ENCODE results near the gene IGLL5.

The IGLL5 gene

DNA sequence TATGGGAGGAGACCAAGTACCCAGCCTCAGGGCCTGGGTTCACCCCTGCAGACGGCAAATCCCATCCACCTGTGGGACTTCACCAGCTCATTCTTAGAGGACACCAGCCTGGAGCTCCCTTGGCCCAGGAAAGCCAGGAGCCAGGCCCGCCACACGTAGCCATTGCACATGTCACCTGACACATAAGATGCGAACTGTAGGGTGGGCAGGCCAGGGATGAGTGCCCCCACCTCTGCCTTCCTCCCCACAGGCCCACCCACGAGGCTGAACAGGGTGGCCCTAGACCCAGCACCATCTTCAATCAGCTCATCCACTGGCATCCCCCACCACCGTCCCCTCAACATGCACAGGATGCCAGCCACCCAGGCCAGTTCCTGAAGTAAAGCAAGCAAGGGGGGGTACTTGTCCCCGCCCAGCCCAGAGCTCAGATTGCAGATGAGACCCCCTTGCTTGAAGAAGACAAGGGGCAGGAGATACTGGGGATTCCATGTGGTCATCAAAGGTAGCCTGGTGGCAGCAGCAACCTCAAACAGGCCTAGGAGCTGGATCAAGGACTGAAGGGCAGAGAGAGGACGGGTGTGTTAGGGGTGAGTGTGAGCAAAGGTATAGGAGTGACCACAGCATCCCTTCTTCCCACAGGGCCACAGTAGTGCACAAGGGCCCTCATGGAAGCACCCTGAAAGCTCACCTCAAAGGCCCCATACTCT, 45.6 kb downstream of the IGLL5 start:
- H3K36me3 Mint-ChIP-seq, result peaks cover 10 to 29% of the 10 kb centered on the region in 2 donors
- H3K27ac Mint-ChIP-seq, result peak overlapping the region; percentile 99
- no peak for DNase-seq
- no peaks in the 10 kb centered on the region for H3K9me3 Mint-ChIP-seq
- no peaks in the 10 kb centered on the region for H3K27me3 Mint-ChIP-seq
- H3K4me1 Mint-ChIP-seq, result peaks cover 86 to 100% of the 10 kb centered on the region in 2 donors
- H3K4me3 Mint-ChIP-seq, result peak overlapping the region; percentile 12 to 36
- no peak for ATAC-seq (replicated peaks)

- peaks cover 10 to 30% of the 10 kb centered on the region in 2 donors for H3K36me3 Mint-ChIP-seq
- no peak for DNase-seq
- H3K4me1 Mint-ChIP-seq, result peaks cover 85 to 100% of the 10 kb centered on the region in 2 donors
- no peaks in the 10 kb centered on the region for H3K27me3 Mint-ChIP-seq
- peak overlapping the region; percentile 99 for H3K27ac Mint-ChIP-seq
- no peak for ATAC-seq (replicated peaks)
- H3K4me3 Mint-ChIP-seq, result peak overlapping the region in 1 of 2 donors; percentile 41
- H3K9me3 Mint-ChIP-seq, result no peaks in the 10 kb centered on the region
Observed at GRCh38 chr22:22933807-22934542, 46.4 kb downstream of the IGLL5 start.

- ATAC-seq (replicated peaks), result peak in 1 of 2 donors; percentile 1
- H3K9me3 Mint-ChIP-seq, result no peaks in the 10 kb centered on the region
- H3K4me3 Mint-ChIP-seq, result peak overlapping the region; percentile 41 to 57
- peaks cover 10 to 30% of the 10 kb centered on the region in 2 donors for H3K36me3 Mint-ChIP-seq
- H3K27ac Mint-ChIP-seq, result peak overlapping the region; percentile 99
- no peak for DNase-seq
- no peaks in the 10 kb centered on the region for H3K27me3 Mint-ChIP-seq
- peaks cover 83 to 100% of the 10 kb centered on the region in 2 donors for H3K4me1 Mint-ChIP-seq
Observed at GRCh38 chr22:22934543-22935055, 47.0 kb downstream of the IGLL5 start.

- DNase-seq, result no peak
- Mint-ChIP-seq H3K4me1 (peaks cover 80 to 100% of the 10 kb centered on the region in 2 donors), H3K9me3 (no peaks in the 10 kb centered on the region), H3K4me3 (peak overlapping the region; percentile 49 to 57), H3K27ac (peak overlapping the region; percentile 99), H3K36me3 (peaks cover 10 to 30% of the 10 kb centered on the region in 2 donors), H3K27me3 (no peaks in the 10 kb centered on the region)
- peak; percentile 46 to 57 for ATAC-seq (replicated peaks)
Observed at GRCh38 chr22:22935056-22935545, 47.5 kb downstream of the IGLL5 start.

DNA sequence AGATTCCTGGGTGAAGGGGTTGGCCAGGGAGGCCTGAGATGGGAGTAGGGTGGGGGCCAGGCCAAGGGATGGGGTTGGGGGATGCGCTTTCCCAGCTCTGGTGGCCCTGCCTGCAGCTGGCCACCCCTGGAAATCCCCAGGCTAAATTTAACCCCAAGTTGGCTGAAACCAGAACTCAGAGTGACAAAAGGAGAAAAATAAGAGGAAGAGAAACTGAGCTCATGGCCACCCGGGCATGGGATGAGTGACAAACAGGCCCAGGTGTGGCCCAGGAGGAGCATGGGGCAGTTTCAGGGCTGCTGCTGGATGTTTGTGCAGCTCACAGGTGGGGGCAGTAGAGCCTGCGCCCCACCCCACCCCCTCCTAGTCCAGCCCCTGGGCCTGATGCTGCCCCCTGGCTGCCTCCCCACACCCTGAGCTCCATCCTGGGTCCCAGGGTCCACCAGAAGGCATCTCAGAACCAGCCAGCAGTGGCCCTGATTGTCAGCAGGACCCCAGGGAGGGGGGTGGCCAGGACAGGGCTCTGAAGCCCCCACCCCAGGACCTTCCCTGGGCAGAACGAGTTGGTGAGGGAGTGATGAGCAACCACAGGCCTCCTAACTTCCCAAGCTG, 48.0 kb downstream of the IGLL5 start:
- H3K27ac Mint-ChIP-seq, result peak overlapping the region; percentile 99
- H3K27me3 Mint-ChIP-seq, result no peaks in the 10 kb centered on the region
- ATAC-seq (replicated peaks) (peak; percentile 89 to 92), DNase-seq (peak; percentile 94)
- H3K4me3 Mint-ChIP-seq, result peak overlapping the region; percentile 49 to 57
- no peaks in the 10 kb centered on the region for H3K9me3 Mint-ChIP-seq
- peaks cover 80 to 100% of the 10 kb centered on the region in 2 donors for H3K4me1 Mint-ChIP-seq
- H3K36me3 Mint-ChIP-seq, result peaks cover 13 to 32% of the 10 kb centered on the region in 2 donors

- Mint-ChIP-seq H3K27ac (peak overlapping the region; percentile 99), H3K4me1 (peaks cover 79 to 100% of the 10 kb centered on the region in 2 donors)
Observed at GRCh38 chr22:22936180-22936914, 48.7 kb downstream of the IGLL5 start.

GRCh38 chr22:22936915-22937656, 49.5 kb downstream of the IGLL5 start:
- Mint-ChIP-seq H3K36me3 (peaks cover 13 to 33% of the 10 kb centered on the region in 2 donors), H3K4me1 (peaks cover 77 to 100% of the 10 kb centered on the region in 2 donors), H3K27me3 (no peaks in the 10 kb centered on the region), H3K4me3 (peak overlapping the region in 1 of 2 donors; percentile 5), H3K9me3 (no peaks in the 10 kb centered on the region), H3K27ac (peak overlapping the region; percentile 82)
- DNase-seq (no peak), ATAC-seq (replicated peaks) (no peak)

More at GRCh38 chr22:22936180-22936914, 48.7 kb downstream of the IGLL5 start:
- H3K9me3 Mint-ChIP-seq, result no peaks in the 10 kb centered on the region
- peak overlapping the region in 1 of 2 donors; percentile 20 for H3K4me3 Mint-ChIP-seq
- ATAC-seq (replicated peaks) (no peak), DNase-seq (no peak)
- peaks cover 13 to 33% of the 10 kb centered on the region in 2 donors for H3K36me3 Mint-ChIP-seq
- no peaks in the 10 kb centered on the region for H3K27me3 Mint-ChIP-seq

- no peak overlapping the region for H3K4me3 Mint-ChIP-seq
- no peak for DNase-seq
- peaks cover 75 to 100% of the 10 kb centered on the region in 2 donors for H3K4me1 Mint-ChIP-seq
- H3K36me3 Mint-ChIP-seq, result peaks cover 12 to 38% of the 10 kb centered on the region in 2 donors
- ATAC-seq (replicated peaks), result no peak
- H3K27me3 Mint-ChIP-seq, result no peaks in the 10 kb centered on the region
- H3K9me3 Mint-ChIP-seq, result no peaks in the 10 kb centered on the region
- peak overlapping the region; percentile 88 for H3K27ac Mint-ChIP-seq
Observed at GRCh38 chr22:22937894-22938480, 50.4 kb downstream of the IGLL5 start.

DNA sequence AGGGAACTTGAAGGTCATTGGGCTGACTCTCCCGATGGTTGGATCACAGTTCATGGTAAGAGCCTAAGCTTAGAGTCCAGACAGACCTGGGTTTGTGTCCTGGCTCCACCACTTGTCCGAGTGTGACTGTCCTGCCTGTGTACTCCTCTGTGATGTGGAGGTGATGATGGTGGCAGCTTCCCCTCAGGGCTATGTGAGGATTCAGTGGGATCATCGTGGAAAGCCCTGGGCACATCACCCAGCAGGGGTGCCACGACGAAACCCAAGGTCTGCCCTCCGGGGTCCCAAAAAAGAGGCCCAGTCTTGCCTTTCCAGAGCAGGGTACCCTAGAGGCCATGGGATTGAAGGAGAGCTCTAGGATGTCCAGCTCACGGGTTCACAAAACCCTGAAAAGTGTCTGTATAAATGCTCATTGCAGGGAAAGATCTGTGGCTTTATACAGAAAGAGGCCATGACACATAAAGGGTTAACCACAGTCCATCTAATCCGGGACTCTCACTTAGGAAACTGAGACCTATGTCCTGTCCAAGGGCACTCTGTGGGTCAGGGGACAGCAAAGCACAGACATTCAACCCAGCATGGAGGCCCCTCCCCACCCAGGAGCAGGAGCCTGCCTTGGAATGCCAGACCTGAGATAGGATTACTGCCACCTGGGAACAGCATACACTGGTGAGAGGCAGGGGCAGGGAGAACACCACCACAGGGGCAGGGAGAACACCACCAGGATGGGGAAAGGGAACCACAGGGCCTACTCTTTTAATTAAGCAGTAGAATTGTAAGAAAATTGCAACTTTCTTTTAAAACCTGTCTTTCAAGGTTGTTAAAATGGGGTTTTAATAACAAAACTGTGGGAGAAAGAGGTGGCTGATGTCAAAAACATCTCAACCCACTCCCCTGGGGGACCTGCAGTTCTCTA, 51.3 kb downstream of the IGLL5 start:
- Mint-ChIP-seq H3K4me1 (peaks cover 71 to 99% of the 10 kb centered on the region in 2 donors), H3K4me3 (no peak overlapping the region)

GRCh38 chr22:22939588-22940368, 52.2 kb downstream of the IGLL5 start:
- DNase-seq (no peak), ATAC-seq (replicated peaks) (no peak)
- H3K36me3 Mint-ChIP-seq, result peaks cover 8 to 22% of the 10 kb centered on the region in 2 donors
- H3K27ac Mint-ChIP-seq, result peak overlapping the region; percentile 93
- no peaks in the 10 kb centered on the region for H3K9me3 Mint-ChIP-seq
- peaks cover 0 to 4% of the 10 kb centered on the region in 2 donors for H3K27me3 Mint-ChIP-seq
- no peak overlapping the region for H3K4me3 Mint-ChIP-seq
- H3K4me1 Mint-ChIP-seq, result peaks cover 69 to 99% of the 10 kb centered on the region in 2 donors

More for the DNA sequence above, 51.3 kb downstream of the IGLL5 start:
- Mint-ChIP-seq H3K9me3 (no peaks in the 10 kb centered on the region), H3K27me3 (peaks cover 0 to 4% of the 10 kb centered on the region in 2 donors), H3K27ac (peak overlapping the region; percentile 88), H3K36me3 (peaks cover 8 to 28% of the 10 kb centered on the region in 2 donors)
- DNase-seq, result no peak
- ATAC-seq (replicated peaks), result no peak

DNA sequence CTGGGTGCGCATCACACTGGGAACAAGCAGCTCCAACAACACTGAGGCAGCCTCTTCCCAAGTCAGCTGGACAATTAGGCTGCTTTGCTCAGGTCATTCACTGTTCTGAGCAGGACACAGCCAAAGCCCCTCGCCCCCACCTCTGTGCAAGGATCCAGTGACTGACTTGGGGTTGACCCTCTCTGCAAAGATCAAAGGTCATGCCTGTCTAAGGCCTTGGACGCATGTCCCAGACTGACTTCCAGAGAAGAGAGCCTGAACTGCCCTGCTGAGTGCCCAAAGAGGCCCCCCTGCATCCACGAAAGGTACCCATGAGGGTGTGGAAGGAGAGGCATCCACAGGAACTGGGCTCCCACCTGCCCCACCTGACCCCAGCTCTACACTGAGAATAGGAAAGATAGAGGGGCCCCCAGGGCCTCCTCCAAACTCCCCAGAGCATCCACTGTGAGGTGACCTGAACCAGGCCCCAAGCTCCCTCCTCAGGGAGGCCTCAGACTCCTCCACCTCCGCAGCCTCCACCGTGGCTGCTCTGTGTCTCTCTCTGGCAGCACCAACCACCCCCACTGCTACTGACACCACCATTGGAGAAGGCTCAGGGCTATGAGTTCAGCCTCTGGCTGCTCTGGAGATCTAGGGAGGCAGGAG, 53.5 kb downstream of the IGLL5 start:
- H3K27me3 Mint-ChIP-seq, result peaks cover 0 to 4% of the 10 kb centered on the region in 2 donors
- H3K36me3 Mint-ChIP-seq, result peaks cover 8 to 18% of the 10 kb centered on the region in 2 donors
- ATAC-seq (replicated peaks) (no peak), DNase-seq (peak; percentile 3)
- H3K4me3 Mint-ChIP-seq, result peak overlapping the region in 1 of 2 donors; percentile 11
- H3K9me3 Mint-ChIP-seq, result no peaks in the 10 kb centered on the region
- peak overlapping the region; percentile 91 for H3K27ac Mint-ChIP-seq
- peaks cover 60 to 97% of the 10 kb centered on the region in 2 donors for H3K4me1 Mint-ChIP-seq

Measured in stimulated activated naive B cell treated with anti-CD40 and anti-IgM and Interleukin-4, amounts not matched to agents 10 μg/mL and 1 μg/mL and 100 μg/mL, for 72 hours (primary cell).